Aorta (tissue), 5 donors: ENCODE measurements around the gene ASXL1. TPM values are rescaled to one million over a fixed set of nuclear protein-coding genes. Genes with fewer than 3 reads are reported as not detected.
"Not testable (repeated sequence)": the region's sequence is repeated elsewhere in the genome, so short reads cannot be mapped to it uniquely, and the experiment has no call there.

Experiments
- ATAC-seq: fragments of 200-7000 bp; cut with Tn5 transposase; one replicate; pipeline ENCODE4 v1.9.1; 2022; ENCODE audit warnings: moderate library complexity; ENCODE audit not compliant: low FRiP score
- DNase-seq, 2 donors: peaks; one replicate each; pipeline ENCODE4 v3.0.0-alpha.2; 2020
- H3K27ac ChIP-seq, 2 donors: one replicate each; pipeline ENCODE4 v1.5.1; 2013; ENCODE audit warnings: low read length in 2 of 2, mild to moderate bottlenecking in 2 of 2, moderate library complexity in 2 of 2, control low read depth in 1 of 2, inconsistent platforms in 1 of 2, low read depth in 1 of 2
- H3K27me3 ChIP-seq, 2 donors: one replicate each; pipeline ENCODE4 v1.6.1; 2013; ENCODE audit warnings: control low read depth in 1 of 2, low read length in 1 of 2, mild to moderate bottlenecking in 1 of 2, moderate library complexity in 1 of 2; ENCODE audit not compliant: insufficient read depth in 2 of 2, control insufficient read depth in 1 of 2
- H3K36me3 ChIP-seq, 2 donors: one replicate each; pipeline ENCODE4 v1.6.1; 2013; ENCODE audit warnings: control low read depth in 1 of 2, low read length in 1 of 2, mild to moderate bottlenecking in 1 of 2; ENCODE audit not compliant: insufficient read depth in 2 of 2, control insufficient read depth in 1 of 2
- H3K4me1 ChIP-seq, 2 donors: one replicate each; pipeline ENCODE4 v1.6.1; 2013; ENCODE audit warnings: low read length in 2 of 2, control low read depth in 1 of 2, mild to moderate bottlenecking in 1 of 2, moderate library complexity in 1 of 2; ENCODE audit not compliant: insufficient read depth in 2 of 2, control insufficient read depth in 1 of 2
- H3K4me3 ChIP-seq, 2 donors: one replicate each; pipeline ENCODE4 v1.5.1; 2013; ENCODE audit warnings: low read length in 2 of 2, control low read depth in 1 of 2, mild to moderate bottlenecking in 1 of 2
- H3K9me3 ChIP-seq: one replicate; pipeline ENCODE4 v1.6.1; 2013; ENCODE audit warnings: mild to moderate bottlenecking, low read length; ENCODE audit not compliant: control insufficient read depth
- WGBS, 2 donors: extraction: QIAGEN DNeasy Blood & Tissue Kit; methylation state at CpG; one replicate each; pipeline ENCODE4 v1.1.7; 2013; 5-methylcytosine and 5-hydroxymethylcytosine counted together
- intact Hi-C, 2 donors: fragments of 100-400 bp; cut with DNase I; formaldehyde crosslinking; loops; one replicate each; pipeline versions ENCODE4 v1.14.2 to v1.15.0; 2022
- polyA plus RNA-seq, 2 donors: library from polyadenylated mRNA; stranded (reverse); fragments of 200-250 nt; gene quantifications; one replicate each; pipeline ENCODE4 v1.2.3, GENCODE V29; 2013
- total RNA-seq, 2 donors: library from RNA; stranded (reverse); fragmentation: NEBNext Ultra II Directional; extraction: Animal tissue kit (Norgen Biotek cat#: 25700); gene quantifications; one replicate each; pipeline ENCODE4 v1.2.1, GENCODE V29; 2021
- donor health status: healthy with polysubstance abuse.
- donor health status: Bipolar disorder and iron deficiency.
- donor health status: DM: no; HTN: no; CAD: no.
- donor health status: DM: no; HTN: no; CAD: no.
- donor health status: DM: yes; HTN: yes; CAD: no.

The ASXL1 gene
- total and polyA plus RNA-seq, 4 donors: 18.0 to 102 (median 72.1) TPM

GRCh38 chr20:32332614-32333013 is 25.5 kb upstream of the ASXL1 start:
- Histone ChIP-seq H3K27ac (no peak overlapping the region), H3K27me3 (no peaks in the 10 kb centered on the region), H3K36me3 (peaks cover 4 to 6% of the 10 kb centered on the region in 2 donors), H3K4me1 (no peaks in the 10 kb centered on the region), H3K9me3 (no peaks in the 10 kb centered on the region), H3K4me3 (no peak overlapping the region)
- 64 to 70% methylated on average over 3 of the region's 3 CpGs for WGBS, 2 donors
- DNase-seq: no peak
- intact Hi-C loops: no loop called here
- no peak for ATAC-seq

- Histone ChIP-seq H3K27ac (no peak overlapping the region), H3K4me3 (no peak overlapping the region), H3K27me3 (no peaks in the 10 kb centered on the region), H3K36me3 (peaks cover 4 to 6% of the 10 kb centered on the region in 2 donors), H3K4me1 (no peaks in the 10 kb centered on the region), H3K9me3 (no peaks in the 10 kb centered on the region)
- no peak for ATAC-seq
- 71 to 75% methylated on average over 12 of the region's 12 CpGs for WGBS, 2 donors
- no peak for DNase-seq
- intact Hi-C loops: no loop called here
Measured at GRCh38 chr20:32333181-32333987, 24.7 kb upstream of the ASXL1 start.

GRCh38 chr20:32333988-32334885 is 23.9 kb upstream of the ASXL1 start:
- H3K4me3 ChIP-seq: no peak overlapping the region
- intact Hi-C loops: no loop called here
- 76 to 82% methylated on average over 13 of the region's 13 CpGs for WGBS, 2 donors
- DNase-seq: no peak
- H3K4me1 ChIP-seq: no peaks in the 10 kb centered on the region
- no peak overlapping the region for H3K27ac ChIP-seq
- H3K36me3 ChIP-seq: peaks cover 4 to 6% of the 10 kb centered on the region in 2 donors
- H3K9me3 ChIP-seq: no peaks in the 10 kb centered on the region
- ATAC-seq: peak; percentile 28
- H3K27me3 ChIP-seq: no peaks in the 10 kb centered on the region

- Histone ChIP-seq H3K4me1 (no peaks in the 10 kb centered on the region), H3K9me3 (no peaks in the 10 kb centered on the region), H3K27ac (no peak overlapping the region), H3K36me3 (no peaks in the 10 kb centered on the region), H3K27me3 (no peaks in the 10 kb centered on the region), H3K4me3 (no peak overlapping the region)
- ATAC-seq: peak; percentile 56
- intact Hi-C loops: loop anchor here in 1 of 2 donors (5.0 kb wide), 1 partner anchor 315 kb away; no protein-coding TSS in a partner anchor
- WGBS, 2 donors: 32 to 35% methylated on average over 5 of the region's 5 CpGs
- DNase-seq: no peak
Measured at GRCh38 chr20:32336918-32337347, 21.2 kb upstream of the ASXL1 start.

DNA sequence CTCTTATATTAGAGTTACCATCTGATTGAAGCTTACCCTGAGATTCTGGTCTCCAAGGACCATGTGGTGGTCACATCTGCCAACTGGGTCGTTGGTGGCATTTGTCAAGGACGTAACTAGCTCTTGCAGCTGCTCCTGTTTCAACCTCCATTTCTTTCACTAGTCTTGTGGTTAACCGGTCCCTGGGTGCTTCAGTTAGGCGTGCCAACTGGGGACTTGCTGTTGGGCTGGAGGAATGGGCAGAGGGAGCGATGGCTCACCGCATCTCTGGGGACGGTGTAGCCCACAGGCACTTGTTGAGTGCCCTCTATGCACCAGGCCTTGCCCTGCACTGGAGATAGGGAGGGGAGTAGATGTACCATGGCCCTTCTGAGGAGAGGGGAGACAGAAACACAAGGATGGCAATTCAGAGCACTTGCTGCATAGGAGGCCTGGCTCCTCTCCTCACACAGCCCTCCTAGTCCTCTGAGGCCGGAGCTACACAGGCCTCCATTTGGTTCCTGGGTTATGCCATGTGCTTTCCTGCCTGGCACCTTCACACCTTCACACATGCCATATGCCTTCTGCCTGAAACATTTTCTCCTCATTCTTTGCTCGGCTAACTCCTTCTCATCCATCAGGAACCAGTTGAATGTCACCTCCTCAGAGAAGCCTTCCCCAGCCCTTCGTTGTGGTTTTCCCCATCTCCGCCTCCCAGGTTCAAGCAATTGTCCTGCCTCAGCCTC is 20.0 kb upstream of the ASXL1 start:
- no peak overlapping the region for H3K4me3 ChIP-seq
- intact Hi-C loops: loop anchor here in 1 of 2 donors (5.0 kb wide), 1 partner anchor 314 kb away; no protein-coding TSS in a partner anchor
- ATAC-seq (no peak), DNase-seq (no peak)
- no peaks in the 10 kb centered on the region for H3K36me3 ChIP-seq
- H3K9me3 ChIP-seq: no peaks in the 10 kb centered on the region
- no peaks in the 10 kb centered on the region for H3K27me3 ChIP-seq
- 89 to 91% methylated on average over 11 of the region's 11 CpGs for WGBS, 2 donors
- no peak overlapping the region for H3K27ac ChIP-seq
- H3K4me1 ChIP-seq: no peaks in the 10 kb centered on the region

- ATAC-seq (no peak), DNase-seq (no peak)
- H3K4me1 ChIP-seq: no peaks in the 10 kb centered on the region
- H3K27ac ChIP-seq: no peak overlapping the region
- H3K4me3 ChIP-seq: no peak overlapping the region
- intact Hi-C loops: loop anchor here in 1 of 2 donors (5.0 kb wide), 1 partner anchor 314 kb away; no protein-coding TSS in a partner anchor
- no peaks in the 10 kb centered on the region for H3K9me3 ChIP-seq
- H3K27me3 ChIP-seq: no peaks in the 10 kb centered on the region
- WGBS, 2 donors: 57 to 64% methylated on average over 7 of the region's 7 CpGs
- no peaks in the 10 kb centered on the region for H3K36me3 ChIP-seq
Measured at GRCh38 chr20:32338665-32339064, 19.5 kb upstream of the ASXL1 start.

DNA sequence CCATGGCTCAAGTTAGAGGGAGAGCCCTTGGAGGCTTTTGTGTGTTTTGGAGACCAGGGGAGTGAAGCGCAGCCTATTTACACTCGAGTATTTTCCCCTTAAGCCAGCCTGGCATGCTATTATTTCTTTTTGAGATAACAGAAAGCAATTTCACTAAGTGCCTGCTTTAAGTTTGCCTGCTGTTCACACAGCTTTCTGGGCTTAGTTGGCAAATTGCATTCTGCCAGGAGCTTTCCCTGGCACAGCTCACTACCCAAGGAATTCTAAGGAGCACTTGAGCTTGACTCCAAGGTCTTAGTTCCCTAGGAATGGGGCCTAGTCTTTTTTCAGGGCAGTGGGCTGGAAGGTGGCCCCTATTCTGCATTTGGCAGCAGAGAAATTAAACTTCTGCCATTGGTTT is 19.0 kb upstream of the ASXL1 start:
- ATAC-seq (no peak), DNase-seq (no peak)
- Histone ChIP-seq H3K36me3 (no peaks in the 10 kb centered on the region), H3K4me3 (no peak overlapping the region), H3K27me3 (no peaks in the 10 kb centered on the region), H3K27ac (no peak overlapping the region), H3K9me3 (no peaks in the 10 kb centered on the region), H3K4me1 (no peaks in the 10 kb centered on the region)
- intact Hi-C loops: loop anchor here in 1 of 2 donors (5.0 kb wide), 1 partner anchor 313 kb away; no protein-coding TSS in a partner anchor
- 3 to 7% methylated on average over 2 of the region's 2 CpGs for WGBS, 2 donors

- WGBS, 2 donors: 93 to 98% methylated on average over 2 of the region's 2 CpGs
- DNase-seq: not testable (repeated sequence)
Measured at GRCh38 chr20:32341053-32341452, 17.1 kb upstream of the ASXL1 start.

More at GRCh38 chr20:32341053-32341452, 17.1 kb upstream of the ASXL1 start:
- H3K4me1 ChIP-seq, ATAC-seq, intact Hi-C loops, H3K27me3 ChIP-seq, H3K9me3 ChIP-seq, H3K27ac ChIP-seq, H3K4me3 ChIP-seq, H3K36me3 ChIP-seq: not testable (repeated sequence)
